ENCODE measurements around the gene PI4KA. TPM values are rescaled to one million over a fixed set of nuclear protein-coding genes. Genes with fewer than 3 reads are reported as not detected.
"Not testable (repeated sequence)": the region's sequence is repeated elsewhere in the genome, so short reads cannot be mapped to it uniquely, and the experiment has no call there.

The PI4KA gene
- total RNA-seq, 3 donors from 2014 or later: 64.1 to 66.6 (median 66.5) TPM

DNA sequence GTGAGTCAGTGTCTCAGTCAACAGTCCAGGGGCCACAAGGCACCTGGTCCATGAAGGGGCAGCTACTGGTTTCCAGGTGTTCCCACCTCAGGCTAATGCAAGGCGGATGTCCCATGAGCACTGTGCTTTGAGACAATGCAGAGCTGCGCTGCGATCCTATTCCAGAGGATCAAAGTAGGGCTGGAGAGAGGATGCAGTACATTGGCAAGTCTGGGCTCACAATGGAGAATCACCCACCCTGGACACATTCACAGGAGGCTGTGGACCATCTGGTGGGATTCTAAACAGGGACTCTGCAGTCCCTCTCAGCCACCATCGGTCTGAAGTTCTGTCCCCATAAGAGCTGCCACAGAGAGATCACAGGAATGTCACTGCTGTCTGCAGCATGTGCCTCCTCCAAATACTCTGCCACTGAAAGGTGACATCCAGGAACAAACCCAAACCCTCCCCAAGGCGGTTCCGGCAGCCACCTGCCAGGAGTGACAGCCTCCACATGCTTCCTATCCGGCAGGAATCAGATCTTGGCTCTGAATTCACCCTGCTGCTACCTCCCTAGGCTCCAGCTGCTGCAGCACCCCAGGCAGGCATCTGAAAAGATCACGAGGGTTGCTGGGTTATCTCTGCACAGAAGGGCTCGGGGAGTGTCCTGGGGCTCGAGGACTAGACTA, 130.0 kb downstream of the PI4KA start:
- no peak overlapping the region for H3K4me3 Mint-ChIP-seq
- H3K27me3 Mint-ChIP-seq (ENCODE audit: low read depth): no peaks in the 10 kb centered on the region
- H3K36me3 Mint-ChIP-seq (ENCODE audit: insufficient read depth): peaks cover 31% of the 10 kb centered on the region
- DNase-seq: no peak
- H3K9me3 Mint-ChIP-seq: no peaks in the 10 kb centered on the region
- H3K4me1 Mint-ChIP-seq (ENCODE audit: low read depth): no peaks in the 10 kb centered on the region
- ATAC-seq: no peak

DNA sequence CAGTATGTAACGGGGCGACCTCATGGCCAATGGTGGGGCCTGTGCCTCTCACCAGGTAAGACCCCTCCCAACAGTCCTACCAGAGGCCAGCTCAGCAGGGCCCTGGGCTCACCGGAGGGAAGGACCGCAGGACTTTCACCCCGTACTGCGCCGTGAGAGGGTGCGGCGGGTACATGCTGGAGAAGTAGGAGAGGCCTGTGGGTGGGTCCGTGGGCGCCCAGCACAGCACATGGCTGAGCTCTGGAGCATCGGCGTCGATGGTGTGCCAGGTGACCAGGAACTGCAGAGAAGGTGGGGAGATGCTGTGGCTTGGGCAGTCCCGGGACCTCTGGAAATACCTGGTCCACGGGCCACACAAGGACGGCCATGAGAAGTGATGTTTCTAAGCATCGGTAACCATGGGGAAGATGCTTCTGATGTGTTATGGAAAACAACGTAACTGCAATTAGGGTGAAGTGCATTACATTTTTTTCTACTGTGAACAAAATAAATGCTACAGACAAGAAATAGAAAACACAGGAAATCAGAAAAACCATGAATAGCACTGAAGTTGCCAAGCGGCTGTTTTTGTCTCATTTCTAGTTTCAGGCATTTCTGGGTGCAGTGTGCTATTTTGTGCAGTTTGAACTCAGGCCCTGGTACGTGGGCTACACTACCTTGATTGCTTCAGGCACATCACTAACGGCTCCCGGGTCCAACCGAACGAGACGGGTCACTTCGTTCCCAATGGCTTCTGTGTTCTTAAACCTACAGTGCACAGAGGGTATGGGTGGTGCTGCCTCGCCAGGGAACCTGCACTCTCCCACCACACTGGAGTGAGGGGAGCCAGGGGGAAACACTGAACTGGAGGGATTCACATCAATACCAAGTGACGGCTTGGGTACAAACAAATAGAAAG, 131.2 kb downstream of the PI4KA start:
- H3K4me3 Mint-ChIP-seq: no peak overlapping the region
- no peaks in the 10 kb centered on the region for H3K27me3 Mint-ChIP-seq (ENCODE audit: low read depth)
- H3K36me3 Mint-ChIP-seq (ENCODE audit: insufficient read depth): peaks cover 34% of the 10 kb centered on the region
- DNase-seq (no peak), ATAC-seq (no peak)
- no peaks in the 10 kb centered on the region for H3K9me3 Mint-ChIP-seq
- H3K4me1 Mint-ChIP-seq (ENCODE audit: low read depth): no peaks in the 10 kb centered on the region

DNA sequence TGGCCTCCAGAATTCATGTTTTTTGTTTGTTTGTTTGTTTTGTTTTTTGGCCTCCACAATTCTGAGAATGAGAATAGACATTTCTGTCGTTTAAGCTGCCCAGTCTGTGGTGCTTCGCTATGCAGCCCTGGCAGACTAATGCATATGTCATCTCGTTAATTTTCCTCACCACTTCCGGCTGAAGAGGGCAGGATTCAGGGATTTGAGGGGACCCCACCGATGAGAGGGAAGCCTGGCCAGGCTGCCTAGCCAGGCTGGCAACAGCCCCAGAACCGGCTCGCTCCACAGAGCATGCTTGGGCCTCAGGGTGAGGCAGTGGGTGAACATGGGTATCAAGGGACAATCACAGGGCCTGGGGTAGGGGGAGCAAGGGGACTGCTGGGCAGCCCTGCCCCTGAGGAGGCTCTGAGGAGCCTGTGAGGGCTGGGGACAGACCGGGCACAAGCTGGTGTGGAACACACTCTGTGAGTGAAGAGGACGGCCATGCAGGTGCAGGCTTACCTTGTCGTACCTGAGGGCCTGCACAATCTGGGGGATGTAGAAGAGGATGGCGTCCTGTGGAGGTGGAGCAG, 132.5 kb downstream of the PI4KA start:
- H3K27me3 Mint-ChIP-seq (ENCODE audit: low read depth): no peaks in the 10 kb centered on the region
- peaks cover 34% of the 10 kb centered on the region for H3K36me3 Mint-ChIP-seq (ENCODE audit: insufficient read depth)
- no peak overlapping the region for H3K4me3 Mint-ChIP-seq
- DNase-seq (no peak), ATAC-seq (no peak)
- no peaks in the 10 kb centered on the region for H3K9me3 Mint-ChIP-seq
- no peaks in the 10 kb centered on the region for H3K4me1 Mint-ChIP-seq (ENCODE audit: low read depth)

DNA sequence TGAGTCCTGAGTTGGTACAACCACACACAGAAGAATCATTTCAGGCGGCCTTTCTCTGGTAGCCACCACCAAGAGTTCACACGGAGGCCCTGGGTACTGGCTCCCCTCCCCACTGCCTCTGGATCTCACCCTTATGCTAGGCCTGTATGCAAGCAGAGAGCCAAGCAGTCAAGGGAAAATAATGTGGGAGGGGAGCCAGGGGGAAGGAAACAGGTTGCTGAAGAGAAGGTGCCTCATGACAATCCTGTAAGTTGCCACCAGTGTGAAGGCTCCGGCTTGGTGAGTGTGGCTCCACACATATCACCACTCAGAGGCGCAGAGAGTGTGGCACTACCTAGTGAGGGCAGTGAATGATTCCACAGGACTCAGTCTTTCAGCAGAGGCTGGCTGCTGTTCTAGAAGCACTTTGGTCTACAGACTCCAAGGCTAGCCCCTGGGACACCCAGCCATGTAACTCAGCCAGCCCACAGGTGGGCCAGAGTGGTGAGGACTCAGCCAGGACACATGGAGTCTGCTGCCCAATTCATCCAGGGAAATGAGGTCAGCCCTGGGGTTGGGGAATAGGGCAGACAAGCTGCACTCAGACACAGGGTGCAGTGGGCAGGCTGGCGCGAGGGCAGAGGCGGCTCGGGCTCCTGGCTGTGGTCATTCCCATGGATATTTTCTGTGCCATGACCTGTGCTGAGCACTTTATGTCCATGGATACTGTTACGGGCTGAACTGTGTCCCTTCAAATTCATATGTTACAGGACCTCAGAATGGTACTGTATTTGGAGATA, 133.7 kb downstream of the PI4KA start:
- H3K4me1 Mint-ChIP-seq (ENCODE audit: low read depth): no peaks in the 10 kb centered on the region
- no peak for DNase-seq

DNA sequence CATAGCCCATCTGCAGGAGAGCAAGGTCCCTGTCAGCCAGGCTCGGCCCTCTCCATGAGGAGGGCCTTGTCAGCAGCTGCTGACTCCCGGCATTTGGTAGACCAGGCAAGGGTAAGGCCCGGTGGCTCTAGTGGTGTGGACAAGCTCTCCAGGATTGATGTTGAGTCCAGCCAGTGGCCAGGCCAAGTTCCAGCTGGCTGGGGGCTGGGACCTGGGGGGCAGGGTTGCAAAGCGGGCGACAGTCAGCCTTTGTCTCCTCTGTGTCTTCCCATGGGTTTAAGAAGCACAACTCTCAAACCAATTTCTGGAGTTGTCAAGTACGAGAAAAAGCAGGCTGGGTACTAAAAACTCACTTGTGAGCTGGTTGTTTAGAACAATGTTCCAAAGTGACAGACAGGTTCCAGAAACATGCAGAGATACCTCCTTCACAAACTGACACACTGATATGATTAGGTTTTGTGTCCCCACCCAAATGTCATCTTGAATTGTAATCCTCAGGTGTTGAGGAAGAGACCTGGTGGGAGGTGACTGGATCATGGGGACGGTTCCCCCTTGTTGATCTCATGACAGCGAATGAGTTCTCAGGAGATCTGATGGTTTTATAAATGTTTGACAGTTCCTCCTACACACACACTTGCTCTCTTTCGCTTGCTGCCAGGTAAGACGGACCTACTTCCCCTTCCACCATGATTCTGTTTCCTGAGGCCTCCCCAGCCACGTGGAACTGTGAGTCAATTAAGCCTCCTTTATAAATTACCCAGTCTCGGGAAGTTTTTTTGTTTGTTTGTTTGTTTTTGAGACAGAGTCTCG, 137.0 kb downstream of the PI4KA start:
- H3K4me1 Mint-ChIP-seq (ENCODE audit: low read depth): no peaks in the 10 kb centered on the region
- no peaks in the 10 kb centered on the region for H3K27me3 Mint-ChIP-seq (ENCODE audit: low read depth)
- DNase-seq (no peak), ATAC-seq (no peak)
- H3K36me3 Mint-ChIP-seq (ENCODE audit: insufficient read depth): peaks cover 17% of the 10 kb centered on the region
- H3K9me3 Mint-ChIP-seq: no peaks in the 10 kb centered on the region
- H3K4me3 Mint-ChIP-seq: no peak overlapping the region

More for the DNA sequence above, 133.7 kb downstream of the PI4KA start:
- no peak for ATAC-seq
- Mint-ChIP-seq H3K27me3 (ENCODE audit: low read depth) (no peaks in the 10 kb centered on the region), H3K36me3 (ENCODE audit: insufficient read depth) (peaks cover 38% of the 10 kb centered on the region), H3K9me3 (no peaks in the 10 kb centered on the region), H3K4me3 (no peak overlapping the region)

DNA sequence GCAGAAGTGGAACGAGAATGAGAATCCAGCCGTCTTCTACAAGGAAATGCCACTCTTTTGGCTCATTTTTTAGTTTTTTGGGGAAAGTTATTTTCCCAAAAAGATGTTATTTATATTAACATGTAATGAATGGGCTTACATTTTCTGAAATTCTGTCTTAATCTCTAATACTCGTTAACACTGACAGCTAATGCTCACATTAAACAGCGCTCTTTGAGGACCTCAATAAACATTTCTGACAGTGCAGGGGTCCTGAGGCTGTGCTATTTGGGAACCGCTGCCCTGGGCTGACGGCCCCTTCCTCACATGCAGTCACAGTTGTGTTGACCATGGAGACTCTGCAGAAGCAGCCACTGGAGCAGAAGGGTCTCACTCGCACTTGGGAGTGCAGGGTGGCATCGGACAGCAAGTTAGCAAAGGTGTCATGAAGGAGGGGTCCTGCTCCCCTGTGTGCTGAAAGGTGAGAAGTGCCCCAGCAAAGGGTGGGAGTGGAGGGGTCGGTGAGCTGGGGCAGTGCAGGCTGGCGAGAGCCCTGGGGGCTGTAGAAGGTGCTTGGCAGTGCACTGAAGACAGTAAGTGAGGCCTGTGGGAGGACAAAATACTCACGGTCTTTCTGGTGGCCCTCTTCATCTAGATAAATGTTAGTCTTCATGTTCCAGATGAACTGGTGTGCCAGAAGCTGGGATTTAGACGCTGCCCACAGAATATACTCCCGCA, 137.8 kb downstream of the PI4KA start:
- no peak for ATAC-seq
- DNase-seq: no peak
- Mint-ChIP-seq H3K4me1 (ENCODE audit: low read depth) (no peaks in the 10 kb centered on the region), H3K36me3 (ENCODE audit: insufficient read depth) (peaks cover 12% of the 10 kb centered on the region), H3K27me3 (ENCODE audit: low read depth) (no peaks in the 10 kb centered on the region), H3K9me3 (no peaks in the 10 kb centered on the region), H3K4me3 (no peak overlapping the region)

DNA sequence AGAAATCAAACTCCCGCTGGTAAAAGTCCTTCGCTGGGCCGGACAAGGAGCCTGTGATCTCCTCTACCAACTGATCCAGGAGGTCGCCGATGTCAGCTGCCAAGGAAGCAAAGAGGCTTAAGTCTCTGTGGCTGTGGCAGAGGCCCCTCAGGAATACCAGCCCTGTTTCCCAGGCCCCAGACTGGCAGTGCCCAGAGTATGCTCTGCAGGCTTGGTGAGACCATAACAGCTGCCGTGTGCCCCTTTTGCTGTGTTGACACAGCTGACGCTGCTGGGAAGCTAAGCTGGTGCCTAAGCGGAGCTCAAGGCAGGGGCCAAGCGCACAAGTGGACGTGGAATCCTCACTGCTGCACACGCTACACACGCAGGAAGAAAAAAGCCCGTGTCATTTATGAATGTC, 139.9 kb downstream of the PI4KA start:
- not testable (repeated sequence) for H3K4me1 Mint-ChIP-seq (ENCODE audit: low read depth); H3K9me3 Mint-ChIP-seq; H3K27me3 Mint-ChIP-seq (ENCODE audit: low read depth)

DNA sequence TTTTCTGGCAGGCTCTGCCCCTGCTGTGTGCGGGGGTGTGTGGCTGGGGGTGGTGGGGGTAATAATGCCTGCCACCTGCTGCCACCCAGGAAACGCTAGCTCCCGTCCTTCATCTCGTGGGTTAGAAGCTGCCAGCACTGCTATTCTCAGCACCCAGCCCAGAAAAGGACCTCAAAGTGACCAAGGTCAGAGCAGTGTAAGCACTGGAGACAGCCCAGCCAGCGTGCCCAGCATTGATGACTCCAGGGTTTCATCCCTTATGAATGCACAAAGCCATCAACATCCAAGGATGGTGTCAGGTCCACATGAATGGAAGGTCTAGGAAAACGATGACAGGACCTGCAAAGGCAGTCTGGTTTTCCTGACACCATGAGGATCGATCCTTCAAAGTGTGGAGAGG, 140.6 kb downstream of the PI4KA start:
- not testable (repeated sequence) for H3K4me3 Mint-ChIP-seq; H3K27me3 Mint-ChIP-seq (ENCODE audit: low read depth); DNase-seq; H3K9me3 Mint-ChIP-seq; H3K4me1 Mint-ChIP-seq (ENCODE audit: low read depth); ATAC-seq; H3K36me3 Mint-ChIP-seq (ENCODE audit: insufficient read depth)

More for the DNA sequence above, 139.9 kb downstream of the PI4KA start:
- H3K36me3 Mint-ChIP-seq (ENCODE audit: insufficient read depth); DNase-seq; ATAC-seq; H3K4me3 Mint-ChIP-seq: not testable (repeated sequence)

DNA sequence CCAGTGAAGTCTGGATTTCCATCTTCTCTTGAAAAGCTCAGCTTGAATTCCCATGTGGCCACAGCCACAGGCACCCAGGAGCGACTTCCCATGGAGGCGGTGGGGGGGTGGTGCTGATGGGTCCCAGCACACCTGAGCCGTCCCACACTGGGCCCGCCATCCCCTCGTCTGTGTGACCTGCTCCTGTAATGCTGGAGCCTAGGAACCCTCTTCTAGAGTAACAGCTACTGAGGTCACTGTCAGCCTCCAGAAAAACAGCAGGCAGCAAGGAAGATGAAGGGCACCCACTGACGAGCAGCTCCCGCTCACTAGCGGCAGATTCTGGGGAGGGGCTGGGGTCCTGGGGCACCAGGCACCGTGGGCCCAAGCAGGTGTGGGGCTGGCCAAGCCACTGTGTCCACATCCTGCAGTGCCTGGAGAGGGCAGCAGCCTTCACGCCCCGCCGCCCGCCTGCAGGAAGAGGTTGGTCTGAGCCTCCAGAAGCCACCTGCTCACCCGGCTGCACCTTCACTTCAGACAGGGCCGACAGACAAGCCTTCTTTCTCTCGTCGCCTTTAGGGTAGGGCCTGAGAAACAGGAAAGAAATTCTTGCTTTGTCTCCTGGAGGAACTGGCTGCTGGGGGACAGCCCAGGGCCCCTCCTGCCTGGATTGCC, 141.3 kb downstream of the PI4KA start:
- H3K9me3 Mint-ChIP-seq; DNase-seq; H3K36me3 Mint-ChIP-seq (ENCODE audit: insufficient read depth); ATAC-seq; H3K4me1 Mint-ChIP-seq (ENCODE audit: low read depth); H3K4me3 Mint-ChIP-seq; H3K27me3 Mint-ChIP-seq (ENCODE audit: low read depth): not testable (repeated sequence)

DNA sequence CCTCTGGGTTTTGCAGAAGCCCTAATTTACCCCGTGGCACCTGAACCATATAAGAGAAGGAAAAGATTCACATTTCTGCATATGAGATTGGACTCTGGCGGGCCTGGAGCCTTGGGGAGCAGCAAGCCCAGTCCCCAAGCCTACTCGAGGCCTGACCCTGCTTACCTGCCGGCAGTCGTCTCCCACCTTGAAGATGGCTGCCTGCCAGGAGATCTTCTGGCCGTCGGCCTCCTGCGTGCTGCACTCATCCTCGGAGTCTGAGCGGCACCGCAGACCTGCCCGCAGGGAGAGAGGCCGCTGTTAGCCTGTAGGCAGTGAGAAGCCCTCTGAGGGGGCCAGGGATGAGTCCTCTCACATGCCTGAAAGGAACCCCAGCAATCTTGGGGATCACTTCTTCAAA, 145.5 kb downstream of the PI4KA start:
- H3K27me3 Mint-ChIP-seq (ENCODE audit: low read depth); DNase-seq; H3K9me3 Mint-ChIP-seq; H3K4me1 Mint-ChIP-seq (ENCODE audit: low read depth); H3K36me3 Mint-ChIP-seq (ENCODE audit: insufficient read depth); H3K4me3 Mint-ChIP-seq; ATAC-seq: not testable (repeated sequence)

DNA sequence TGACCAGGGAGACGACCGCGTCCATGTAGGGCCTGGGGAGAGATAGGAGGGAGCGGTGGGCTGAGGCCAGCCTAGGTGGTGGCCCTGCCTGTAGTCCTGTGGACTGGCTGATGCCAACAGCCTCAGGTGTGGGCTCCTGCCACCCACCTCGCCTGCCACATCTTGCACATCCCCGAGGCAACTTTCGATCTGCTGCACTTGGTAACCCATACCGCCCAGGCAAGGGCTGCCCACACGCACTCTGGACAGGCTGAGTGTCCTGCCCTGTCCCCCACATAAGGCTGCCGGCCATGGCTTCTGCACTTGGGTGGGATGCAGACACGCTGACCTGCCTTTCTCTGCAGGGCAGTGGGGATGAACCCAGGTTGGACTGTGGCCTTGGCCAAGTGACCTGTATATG, 148.6 kb downstream of the PI4KA start:
- DNase-seq; ATAC-seq; H3K9me3 Mint-ChIP-seq; H3K27me3 Mint-ChIP-seq (ENCODE audit: low read depth); H3K36me3 Mint-ChIP-seq (ENCODE audit: insufficient read depth); H3K4me1 Mint-ChIP-seq (ENCODE audit: low read depth); H3K4me3 Mint-ChIP-seq: not testable (repeated sequence)

DNA sequence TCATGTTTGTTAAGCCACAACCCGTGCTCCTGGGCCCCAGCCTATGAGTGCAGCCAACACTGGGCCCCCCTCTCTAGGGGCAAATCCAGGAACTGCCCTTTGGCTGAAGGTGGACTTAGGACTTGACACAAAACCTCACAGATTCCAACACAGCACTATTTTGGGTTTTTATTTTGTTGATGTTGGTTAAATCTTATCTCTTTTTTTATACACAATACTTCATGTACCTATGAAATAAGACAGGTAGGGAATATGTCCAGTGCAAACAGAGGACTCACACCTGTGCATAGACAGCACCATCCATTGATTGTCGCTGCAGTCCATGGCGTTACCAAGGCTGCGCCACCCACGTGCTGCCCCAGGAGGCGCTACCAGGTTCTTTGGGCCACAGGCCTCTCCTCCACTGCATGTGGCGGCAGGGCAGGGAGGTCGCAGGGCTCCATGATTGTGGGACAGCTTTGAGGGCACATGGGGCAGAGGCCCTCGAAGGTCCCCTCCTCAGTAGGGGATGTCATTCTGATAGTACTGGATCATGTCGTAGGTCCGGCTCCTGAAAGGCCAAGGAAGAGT, 151.0 kb downstream of the PI4KA start:
- not testable (repeated sequence) for H3K9me3 Mint-ChIP-seq; DNase-seq; H3K4me3 Mint-ChIP-seq; H3K27me3 Mint-ChIP-seq (ENCODE audit: low read depth); H3K4me1 Mint-ChIP-seq (ENCODE audit: low read depth); H3K36me3 Mint-ChIP-seq (ENCODE audit: insufficient read depth); ATAC-seq

Measured in activated T-cell treated with anti-CD3 and anti-CD28 coated beads, Interleukin-2, amount 50 U/mL, for 4 hours (primary cell).